ENCODE measurements around the gene PCP2.
"Not testable (repeated sequence)": the region's sequence is repeated elsewhere in the genome, so short reads cannot be mapped to it uniquely, and the experiment has no call there.

The PCP2 gene

DNA sequence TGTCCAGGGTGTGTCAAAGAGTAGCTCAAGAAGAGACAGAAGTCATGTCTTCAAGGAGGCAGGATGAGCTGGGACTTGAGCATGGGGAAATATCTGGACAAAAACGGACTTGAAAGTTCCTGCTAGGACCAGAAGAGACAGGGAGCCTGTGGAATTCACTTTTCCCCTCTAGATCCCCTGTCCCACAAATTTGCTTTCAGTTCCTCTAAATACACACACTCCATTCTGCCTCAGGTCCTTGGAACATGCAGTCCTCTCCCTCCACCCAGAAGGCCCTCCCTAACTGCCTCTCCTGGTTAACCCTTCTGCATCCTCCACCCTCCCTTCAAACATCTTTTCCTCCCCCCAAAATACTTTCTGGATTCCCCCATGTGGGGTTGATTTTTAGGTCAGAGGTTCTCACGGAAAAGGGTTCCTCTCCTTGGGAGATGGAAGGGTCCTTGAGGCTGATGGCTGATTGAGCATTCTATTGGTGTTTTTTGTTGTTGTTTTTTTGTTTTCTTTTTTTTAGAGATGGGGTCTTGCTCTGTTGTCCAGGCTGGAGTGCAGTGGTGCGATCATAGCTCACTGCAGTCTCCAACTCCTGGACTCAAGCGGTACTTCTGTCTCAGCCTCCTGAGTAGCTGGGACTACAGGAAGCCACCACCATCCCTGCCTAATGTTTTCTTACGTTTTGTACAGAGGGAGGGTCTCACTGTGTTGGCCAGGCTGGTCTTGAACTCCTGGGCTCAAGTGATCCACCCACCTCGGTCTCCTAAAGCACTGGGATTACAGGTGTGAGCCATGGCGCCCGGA is 28.4 kb upstream of the PCP2 start:
- DNase-seq = no peak

DNA sequence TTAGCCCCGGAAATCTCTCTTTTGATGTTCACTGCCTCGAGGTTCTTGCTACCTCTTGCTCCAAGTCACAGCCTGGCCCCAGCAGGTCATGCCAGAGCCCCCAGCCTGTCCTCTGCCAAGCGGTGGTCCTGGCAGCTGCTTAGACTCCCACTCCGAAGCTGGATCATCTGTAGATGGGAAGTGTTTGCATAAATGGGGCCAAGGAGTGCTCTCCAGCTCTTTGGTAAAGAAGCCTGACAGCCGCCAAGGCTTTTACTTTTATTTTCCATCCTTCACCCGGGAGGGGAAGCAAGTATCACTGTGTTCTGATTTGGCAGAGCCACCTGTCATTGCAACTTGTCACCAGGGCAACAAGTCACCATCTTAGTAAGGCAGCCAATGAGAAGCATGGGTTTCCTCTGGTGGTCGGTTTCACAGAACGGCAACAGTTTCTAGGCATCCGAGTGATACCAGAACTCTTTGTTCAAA is 24.7 kb upstream of the PCP2 start:
- DNase-seq = no peak

DNA sequence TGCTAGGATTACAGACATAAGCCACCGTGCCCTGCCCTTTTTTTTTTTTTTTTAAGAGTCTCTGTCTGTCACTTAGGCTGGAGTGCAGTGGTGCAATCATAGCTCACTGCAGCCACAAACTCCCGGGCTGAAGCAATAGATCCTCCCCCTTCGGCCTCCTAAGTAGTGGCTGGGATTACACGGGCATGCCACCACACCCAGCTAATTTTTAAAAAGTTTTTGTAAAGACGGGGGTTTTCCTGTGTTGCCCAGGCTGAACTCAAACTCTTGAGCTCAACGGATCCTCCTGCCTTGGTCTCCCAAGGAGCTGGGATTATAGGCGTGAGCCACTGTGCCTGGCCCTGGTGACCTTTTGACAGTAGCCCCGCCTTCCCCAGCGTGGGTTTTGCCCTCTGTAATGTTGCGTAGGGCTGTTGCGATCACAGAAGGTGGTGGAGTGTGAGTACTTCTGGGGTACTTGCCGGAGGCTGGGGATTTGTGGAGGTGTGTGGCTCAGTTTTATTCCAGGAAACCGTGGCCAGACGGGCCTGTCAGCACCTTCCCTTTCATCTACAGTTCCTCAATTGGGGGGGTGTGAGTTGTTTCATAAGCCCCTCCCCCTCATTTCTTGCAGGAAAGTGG is 23.7 kb upstream of the PCP2 start:
- DNase-seq = peak; percentile 84 to 88

DNA sequence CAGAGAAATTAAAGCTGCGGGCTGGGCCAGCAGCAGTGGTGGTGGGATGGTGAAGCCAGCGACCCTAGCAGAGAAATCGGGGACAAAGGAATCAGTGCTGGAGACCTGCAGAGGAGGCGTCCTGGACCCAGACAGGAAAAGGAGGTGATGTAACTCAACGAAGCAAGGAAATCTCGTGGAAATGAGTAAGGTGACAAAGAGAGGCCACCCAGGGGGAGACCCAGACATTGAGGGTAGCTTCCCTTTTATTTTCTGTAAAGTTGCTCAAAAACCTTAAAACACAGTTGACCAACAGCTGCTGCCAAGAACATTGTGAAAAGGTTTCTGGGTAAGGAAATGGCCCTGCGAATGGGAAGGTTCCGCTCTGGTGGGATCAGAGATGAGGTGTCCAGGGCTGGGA is 22.1 kb upstream of the PCP2 start:
- peak; percentile 75 to 85 for DNase-seq

DNA sequence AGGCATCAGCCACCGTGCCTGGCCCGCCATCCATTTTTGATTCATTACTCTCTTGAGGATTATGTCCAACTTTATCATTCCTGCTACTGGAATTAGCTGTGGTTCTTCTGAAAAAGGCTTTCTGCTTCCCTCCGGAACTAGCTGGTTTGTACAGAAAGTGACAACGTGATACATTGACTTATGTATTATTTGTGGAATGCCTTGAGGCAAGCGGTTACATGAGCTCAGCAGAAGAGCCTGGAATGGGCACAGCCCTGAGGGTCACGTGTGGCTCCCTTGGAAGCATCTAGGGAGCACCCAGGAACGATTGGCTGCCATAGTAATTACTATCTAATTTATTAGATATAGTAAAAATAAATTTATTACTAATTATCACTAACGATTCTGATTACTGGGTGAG is 20.9 kb upstream of the PCP2 start:
- DNase-seq = no peak

DNA sequence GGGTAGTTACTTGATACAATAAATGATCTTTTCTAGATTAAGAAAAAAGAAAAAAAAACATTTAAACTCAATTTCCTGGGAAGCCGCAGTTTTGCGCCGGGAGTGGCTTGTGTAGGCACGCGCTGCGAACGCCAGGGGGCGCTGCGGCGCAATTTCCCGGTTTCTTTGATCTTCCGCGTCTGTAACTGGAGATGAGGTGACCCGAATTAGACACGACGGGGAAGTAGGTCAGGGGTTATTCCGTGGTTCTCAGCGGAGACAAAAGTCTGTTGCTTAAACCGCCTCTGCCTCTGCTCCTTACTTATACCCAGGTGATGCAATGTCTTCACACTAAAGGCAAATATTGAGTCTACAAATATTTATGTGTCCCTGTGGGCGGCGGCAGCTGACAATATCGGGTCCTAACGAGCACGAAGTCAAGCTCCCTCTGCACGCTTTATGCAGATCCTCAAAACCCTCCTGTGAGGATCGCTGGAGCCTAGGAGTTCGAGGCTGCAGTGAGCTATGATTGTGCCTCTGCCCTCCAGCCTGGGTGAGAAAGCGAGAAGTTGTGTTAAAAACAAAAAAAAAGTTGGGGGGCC is 18.6 kb upstream of the PCP2 start:
- peak; percentile 96 for DNase-seq

DNA sequence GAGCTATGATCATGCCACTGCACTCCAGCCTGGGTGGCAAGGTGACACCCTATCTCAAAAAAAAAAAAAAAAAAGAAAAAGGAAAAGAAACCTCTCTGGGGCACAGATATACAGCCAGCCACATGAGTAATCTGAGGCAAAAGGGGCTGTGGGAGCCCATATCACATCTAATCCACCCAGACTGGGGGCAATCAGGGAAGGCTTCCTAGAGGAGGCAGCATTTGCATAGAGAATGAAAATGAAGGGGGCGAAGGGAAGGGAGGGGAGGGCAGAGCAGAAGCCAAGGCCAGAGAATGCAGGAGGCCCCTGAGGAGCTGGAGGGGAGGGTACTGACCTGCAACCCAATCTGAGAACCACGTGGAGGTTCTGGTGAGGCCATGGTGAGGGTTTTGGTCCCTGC is 16.6 kb upstream of the PCP2 start:
- DNase-seq = no peak

DNA sequence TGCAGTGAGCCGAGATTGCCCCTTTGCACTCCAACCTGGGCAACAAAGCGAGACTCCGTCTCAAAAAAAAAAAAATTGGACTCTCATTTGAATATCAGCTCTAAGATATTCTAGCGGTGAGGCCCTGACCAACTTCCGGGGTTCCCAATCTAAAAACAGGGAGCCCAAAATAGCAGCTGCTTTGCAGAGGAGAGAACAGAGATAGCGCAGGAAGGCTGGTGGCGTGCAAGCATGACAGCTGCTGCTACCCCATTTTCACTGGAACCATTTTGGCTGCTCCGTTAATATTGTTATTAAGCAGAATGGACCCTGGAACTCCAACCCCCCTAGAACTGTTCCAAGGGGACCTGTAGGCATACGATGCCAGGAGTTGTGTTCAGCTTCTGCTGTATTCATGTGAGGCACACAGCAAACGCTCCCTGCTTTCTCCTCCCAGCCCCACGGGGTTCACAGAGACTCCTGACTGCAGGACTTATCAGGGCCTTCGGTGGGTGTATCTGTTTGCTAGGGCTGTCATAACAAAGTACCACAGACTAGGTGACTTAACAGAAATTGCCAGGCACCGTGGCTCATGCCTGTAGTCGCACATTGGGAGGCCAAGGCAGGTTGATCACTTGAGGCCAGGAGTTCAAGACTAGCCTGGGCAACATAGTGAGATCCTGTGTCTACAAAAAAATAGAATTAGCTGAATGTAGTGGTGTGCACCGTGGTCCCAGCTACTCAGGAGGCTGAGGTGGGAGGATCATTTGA is 14.9 kb upstream of the PCP2 start:
- DNase-seq = no peak

DNA sequence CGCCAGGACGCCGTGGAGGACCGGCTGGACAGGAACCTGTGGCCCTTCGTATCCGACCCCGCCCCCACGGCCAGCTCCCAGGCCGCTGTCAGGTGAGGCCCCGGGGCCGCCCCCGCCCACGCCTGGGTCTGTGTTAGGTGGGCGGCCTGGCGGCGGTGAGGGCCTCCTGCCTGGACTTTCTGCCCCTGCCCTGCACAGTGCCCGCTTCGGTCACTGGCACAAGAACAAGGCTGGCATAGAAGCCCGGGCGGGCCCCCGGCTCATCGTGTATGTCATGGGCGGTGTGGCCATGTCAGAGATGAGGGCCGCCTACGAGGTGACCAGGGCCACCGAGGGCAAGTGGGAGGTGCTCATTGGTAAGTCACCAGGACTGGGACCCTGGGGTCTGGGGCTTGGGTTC is 13.6 kb upstream of the PCP2 start:
- DNase-seq = no peak

DNA sequence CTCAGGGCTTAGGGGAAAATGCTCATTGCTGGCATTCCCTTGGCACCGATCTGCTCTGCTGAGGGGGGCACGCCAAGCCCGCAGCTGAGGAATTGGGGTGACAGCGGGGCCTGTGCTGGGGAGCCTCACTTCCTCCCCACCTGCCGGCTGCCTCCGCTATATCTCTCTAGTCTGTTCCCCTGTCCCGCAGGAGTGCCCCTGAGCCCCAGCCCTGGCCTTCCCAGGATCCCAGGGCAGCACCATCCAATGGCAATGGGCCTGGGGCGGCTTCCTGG is 12.8 kb upstream of the PCP2 start:
- no peak for DNase-seq

DNA sequence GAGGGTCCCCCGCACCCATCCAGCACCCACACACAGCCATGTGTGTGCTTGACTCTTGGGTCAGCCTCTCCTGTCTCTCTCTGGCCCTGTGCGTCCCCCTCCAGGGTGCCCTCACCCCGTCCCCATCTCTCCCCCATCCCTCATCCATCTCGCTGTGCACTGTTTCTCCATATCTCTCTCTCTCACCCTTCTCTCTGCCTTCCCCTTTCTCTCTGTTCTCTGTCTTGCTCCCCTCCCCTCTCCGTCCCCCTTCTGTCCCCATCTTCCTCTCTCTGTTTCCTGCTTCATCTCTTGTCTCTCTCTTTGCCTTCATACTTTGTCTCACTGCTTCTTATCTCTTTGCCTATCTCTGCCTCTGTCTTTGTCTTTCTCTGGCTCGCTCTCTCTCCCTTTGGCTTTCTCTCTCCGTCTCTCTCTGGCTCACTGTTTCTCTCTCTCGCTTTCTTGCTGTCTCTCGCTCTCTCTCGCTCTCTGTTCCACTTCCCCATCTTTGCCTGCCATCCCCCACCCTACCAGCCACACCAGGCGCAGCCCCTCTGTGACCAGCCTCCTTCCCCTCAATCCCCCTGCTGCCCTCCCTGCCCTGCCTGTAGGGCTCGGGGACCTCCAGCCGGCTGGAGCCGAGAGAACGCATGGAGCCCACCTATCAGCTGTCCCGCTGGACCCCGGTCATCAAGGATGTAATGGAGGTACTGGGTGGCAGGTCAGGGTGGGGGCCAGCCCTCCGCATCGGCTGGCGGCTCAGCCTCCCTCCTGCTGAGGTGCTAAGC is 12.3 kb upstream of the PCP2 start:
- no peak for DNase-seq

DNA sequence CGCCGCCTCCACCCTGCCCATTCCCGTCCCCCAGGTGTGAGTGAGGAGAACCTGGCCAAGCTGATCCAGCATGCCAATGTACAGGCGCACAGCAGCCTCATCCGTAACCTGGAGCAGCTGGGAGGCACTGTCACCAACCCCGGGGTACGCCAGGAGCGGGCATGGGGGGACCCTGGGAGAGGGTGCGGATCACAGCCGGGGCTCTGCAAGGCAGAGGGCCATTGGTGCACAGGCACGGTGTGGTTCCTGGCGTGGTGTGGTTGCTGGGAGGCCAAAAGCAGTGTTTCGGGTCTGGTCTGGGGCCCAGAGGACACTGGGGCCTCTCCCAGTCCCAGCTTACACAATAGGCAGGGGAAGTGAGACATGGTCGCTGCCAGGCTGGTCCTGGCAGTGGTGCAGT is 11.6 kb upstream of the PCP2 start:
- no peak for DNase-seq

DNA sequence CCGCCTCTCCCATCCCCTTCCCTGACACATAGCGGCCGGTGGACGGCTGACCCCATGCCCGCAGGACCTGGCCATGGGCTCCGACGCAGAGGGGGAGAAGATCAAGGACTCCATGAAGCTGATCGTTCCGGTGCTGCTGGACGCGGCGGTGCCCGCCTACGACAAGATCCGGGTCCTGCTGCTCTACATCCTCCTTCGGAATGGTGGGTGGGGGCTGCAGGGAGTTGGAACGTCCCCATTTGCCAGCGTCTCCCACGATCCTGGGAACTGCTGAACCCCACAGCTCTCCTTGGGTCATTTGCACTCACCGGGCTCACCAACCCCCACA is 11.0 kb upstream of the PCP2 start:
- no peak for DNase-seq

DNA sequence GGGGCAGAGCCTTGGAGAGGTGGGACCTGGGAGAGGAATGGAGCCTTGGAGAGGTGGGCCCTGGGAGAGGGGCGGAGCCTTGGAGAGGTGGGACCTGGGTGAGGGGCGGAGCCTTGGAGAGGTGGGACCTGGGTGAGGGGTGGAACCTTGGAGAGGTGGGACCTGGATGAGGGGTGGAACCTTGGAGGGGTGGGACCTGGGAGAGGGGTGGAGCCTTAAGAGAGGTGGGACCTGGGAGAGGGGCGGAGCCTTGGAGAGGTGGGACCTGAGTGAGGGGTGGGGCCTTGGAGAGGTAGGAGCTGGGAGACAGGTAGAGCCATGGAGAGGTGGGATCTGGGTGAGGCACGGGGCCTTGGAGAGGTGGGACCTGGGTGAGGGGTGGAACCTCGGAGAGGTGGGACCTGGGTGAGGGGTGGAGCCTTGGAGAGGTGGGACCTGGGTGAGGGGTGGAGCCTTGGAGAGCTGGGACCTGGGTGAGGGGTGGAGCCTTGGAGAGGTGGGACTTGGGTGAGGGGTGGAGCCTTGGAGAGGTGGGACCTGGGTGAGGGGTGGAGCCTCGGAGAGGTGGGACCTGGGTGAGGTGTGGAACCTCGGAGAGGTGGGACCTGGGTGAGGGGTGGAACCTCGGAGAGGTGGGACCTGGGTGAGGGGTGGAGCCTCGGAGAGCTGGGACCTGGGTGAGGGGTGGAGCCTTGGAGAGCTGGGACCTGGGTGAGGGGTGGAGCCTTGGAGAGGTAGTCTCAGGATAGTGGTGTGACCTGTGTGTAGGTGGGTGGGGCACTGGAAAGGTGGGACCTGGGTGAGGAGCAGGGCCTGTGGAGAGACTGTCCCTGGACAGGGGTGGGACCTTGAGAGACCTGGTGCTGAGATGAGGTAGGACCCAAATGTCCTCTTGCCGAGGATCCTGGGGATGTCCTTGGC is 10.4 kb upstream of the PCP2 start:
- DNase-seq = not testable (repeated sequence)

DNA sequence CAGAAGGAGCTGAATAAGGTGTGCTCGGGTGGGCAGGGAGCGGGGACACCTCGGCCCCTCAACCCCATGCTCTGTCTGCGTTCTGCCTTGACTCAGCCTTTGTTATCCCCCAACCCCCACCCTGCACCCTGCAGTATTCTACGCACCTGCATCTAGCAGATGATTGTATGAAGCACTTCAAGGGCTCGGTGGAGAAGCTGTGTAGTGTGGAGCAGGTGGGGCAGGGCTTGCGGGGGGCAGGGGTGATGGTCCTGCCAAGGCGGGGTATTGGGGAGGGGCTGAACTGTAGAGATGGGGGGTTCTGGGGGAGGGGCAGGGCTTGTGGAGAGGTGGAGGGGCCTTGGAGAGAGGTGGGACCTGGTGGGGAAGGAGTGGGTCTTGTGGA is 9.5 kb upstream of the PCP2 start:
- no peak for DNase-seq

DNA sequence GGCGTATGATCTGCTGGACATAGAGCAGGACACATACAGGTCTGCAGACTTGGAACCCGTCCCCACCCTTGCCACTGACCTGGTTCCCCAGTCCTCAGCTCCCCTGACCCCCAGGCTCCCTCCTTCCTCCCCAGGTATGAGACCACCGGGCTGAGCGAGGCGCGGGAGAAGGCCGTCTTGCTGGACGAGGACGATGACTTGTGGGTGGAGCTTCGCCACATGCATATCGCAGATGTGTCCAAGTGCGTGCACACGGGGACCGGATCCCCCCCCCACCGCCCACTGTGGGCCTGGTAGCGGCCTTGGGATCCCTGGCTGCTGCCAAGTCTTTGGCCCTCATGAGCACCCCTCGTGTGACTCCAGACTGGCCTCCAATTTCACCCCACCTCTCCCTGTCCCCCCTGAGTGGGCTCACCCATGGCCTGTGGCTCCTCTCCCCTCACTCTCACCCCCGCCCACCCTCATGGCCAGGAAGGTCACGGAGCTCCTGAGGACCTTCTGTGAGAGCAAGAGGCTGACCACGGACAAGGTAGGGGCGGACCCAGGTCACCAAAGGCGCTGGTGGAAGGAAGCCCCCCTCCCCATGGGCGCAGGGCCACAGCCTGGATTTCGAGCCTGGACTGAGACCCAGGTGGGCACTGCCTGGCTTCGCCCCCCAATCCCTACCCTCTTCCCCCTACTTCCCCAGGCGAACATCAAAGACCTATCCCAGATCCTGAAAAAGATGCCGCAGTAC is 8.9 kb upstream of the PCP2 start:
- DNase-seq = no peak

DNA sequence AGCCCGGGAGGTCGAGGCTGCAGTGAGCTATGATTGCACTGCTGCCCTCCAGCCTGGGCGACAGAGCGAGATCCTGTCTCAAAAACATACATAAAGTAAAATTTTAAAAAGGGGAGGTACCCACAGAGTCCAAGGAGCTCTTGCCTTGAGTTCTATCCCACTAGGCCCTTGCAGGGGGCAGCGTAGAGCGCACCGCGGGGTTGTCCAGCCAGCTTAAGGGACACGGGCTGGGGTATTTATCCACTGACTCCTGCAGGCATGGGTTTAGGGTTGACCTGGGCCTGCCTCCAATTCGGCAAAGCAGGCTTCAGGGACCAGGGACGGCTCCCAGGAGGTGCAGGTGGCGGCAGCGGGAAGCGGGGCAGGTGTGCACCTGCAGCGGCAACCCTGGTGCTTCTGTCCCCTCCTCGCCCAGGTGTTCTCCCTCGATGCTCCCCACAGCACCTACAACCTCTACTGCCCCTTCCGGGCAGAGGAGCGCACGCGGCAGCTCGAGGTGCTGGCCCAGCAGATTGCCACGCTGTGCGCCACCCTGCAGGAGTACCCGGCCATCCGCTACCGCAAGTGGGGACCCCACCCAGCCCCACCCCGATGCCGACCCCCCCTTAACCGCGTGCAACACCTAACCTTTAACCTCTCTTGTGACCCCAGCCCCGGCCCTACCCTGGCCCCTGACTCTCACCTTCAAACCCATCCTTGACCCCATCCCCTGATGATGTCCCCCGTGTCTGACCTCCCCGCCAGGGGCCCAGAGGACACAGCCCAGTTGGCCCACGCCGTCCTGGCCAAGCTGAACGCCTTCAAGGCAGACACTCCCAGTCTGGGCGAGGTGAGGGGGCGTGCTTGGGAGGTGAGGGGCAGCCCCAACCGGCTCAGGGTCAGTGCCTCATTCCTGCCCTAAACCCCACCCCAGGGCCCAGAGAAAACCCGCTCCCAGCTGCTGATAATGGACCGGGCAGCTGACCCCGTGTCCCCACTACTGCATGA is 8.1 kb upstream of the PCP2 start:
- DNase-seq = no peak

DNA sequence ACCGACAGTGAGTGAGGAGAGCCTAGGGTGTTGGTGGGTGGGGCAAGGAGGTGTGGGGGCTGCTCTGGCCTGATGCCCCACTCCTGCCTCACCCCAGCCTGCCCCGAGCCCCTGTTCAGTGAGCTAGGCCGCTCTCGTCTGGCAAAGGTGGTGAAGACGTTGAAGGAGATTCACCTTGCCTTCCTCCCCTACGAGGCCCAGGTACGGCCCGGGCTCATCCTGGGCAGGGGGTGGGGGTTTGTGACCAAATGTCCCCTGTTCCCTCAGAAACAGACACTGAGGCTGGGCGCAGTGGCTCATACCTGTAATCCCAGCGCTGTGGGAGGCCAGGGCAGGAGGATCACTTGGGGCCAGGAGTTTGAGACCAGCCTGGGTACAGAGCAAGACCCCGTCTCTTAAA is 7.3 kb upstream of the PCP2 start:
- no peak for DNase-seq

DNA sequence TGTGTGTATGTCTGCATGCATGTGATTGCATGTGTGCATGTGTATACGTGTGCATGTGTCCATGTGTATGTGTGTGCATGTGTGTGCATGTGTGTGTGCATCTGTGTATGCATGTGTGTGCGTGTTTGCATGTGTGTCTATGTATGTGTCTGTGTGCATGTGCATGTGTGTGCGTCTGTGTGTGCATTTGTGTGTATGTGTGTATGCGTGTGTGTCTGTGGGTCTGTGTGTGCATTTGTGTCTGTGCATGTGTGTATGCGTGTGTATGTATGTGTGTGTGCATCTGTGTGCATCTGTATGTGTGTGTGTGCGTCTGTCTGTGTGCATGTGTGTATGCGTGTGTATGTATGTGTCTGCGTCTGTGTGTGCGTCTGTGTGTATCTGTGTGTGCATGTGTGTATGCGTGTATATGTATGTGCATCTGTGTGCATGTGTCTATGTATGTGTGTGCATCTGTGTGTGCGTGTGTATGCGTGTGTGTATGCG is 6.4 kb upstream of the PCP2 start:
- DNase-seq = no peak

Data from AML-193 (cell line).